Measurements from ENCODE around the gene RRP9. TPM values are rescaled to one million over a fixed set of nuclear protein-coding genes. Genes with fewer than 3 reads are reported as not detected.

Gene RRP9
- total and polyA plus RNA-seq, 4 donors, result 6.5 to 11.0 (median 7.8) TPM

- H3K9me3 ChIP-seq (ENCODE audit: control insufficient read depth in 4 of 4, low read length in 3 of 4), result no peaks in the 10 kb centered on the region
- H3K9ac ChIP-seq (ENCODE audit: low read depth in 1 of 2, low read length in 2 of 2), result no peak overlapping the region
- H3K27ac ChIP-seq (ENCODE audit: low read depth in 1 of 2, low read length in 2 of 2), result no peak overlapping the region
- no peaks in the 10 kb centered on the region for H3K27me3 ChIP-seq (ENCODE audit: control insufficient read depth in 4 of 4, insufficient read depth in 4 of 4, low read length in 3 of 4)
- H3K4me1 ChIP-seq (ENCODE audit: control insufficient read depth in 4 of 4, insufficient read depth in 4 of 4, low read length in 3 of 4), result peaks cover 5 to 38% (median 23%) of the 10 kb centered on the region in 4 donors
- H3K36me3 ChIP-seq (ENCODE audit: control insufficient read depth in 4 of 4, insufficient read depth in 3 of 4, low read depth in 1 of 4, low read length in 3 of 4), result peaks cover 0 to 6% (median 4%) of the 10 kb centered on the region in 4 donors
- TF ChIP-seq SP1 (IDR thresholded peaks at IDR 0.05), result peak; percentile 35
- TF ChIP-seq FOXA2 (IDR thresholded peaks at IDR 0.05), result no peak
- TF ChIP-seq RXRA (IDR thresholded peaks at IDR 0.05), result peak in 1 of 2 donors; percentile 22
- no peak for TF ChIP-seq YY1 (IDR thresholded peaks at IDR 0.05)
- peak; percentile 66 to 80 for TF ChIP-seq HNF4A (conservative IDR thresholded peaks at IDR 0.05)
- no peak overlapping the region for H3K4me3 ChIP-seq (ENCODE audit: low read depth in 1 of 3, low read length in 3 of 3)
- DNase-seq (ENCODE audit: low spot score), result no peak
- WGBS, result 80% methylated on average over 12 of the region's 12 CpGs
Observed at GRCh38 chr3:51986010-51986947, 44.6 kb upstream of the RRP9 start.

- Histone ChIP-seq H3K36me3 (ENCODE audit: control insufficient read depth in 4 of 4, insufficient read depth in 3 of 4, low read depth in 1 of 4, low read length in 3 of 4) (peaks cover 0 to 6% (median 4%) of the 10 kb centered on the region in 4 donors), H3K27ac (ENCODE audit: low read depth in 1 of 2, low read length in 2 of 2) (peak overlapping the region in 1 of 2 donors; percentile 14), H3K9me3 (ENCODE audit: control insufficient read depth in 4 of 4, low read length in 3 of 4) (no peaks in the 10 kb centered on the region), H3K4me1 (ENCODE audit: control insufficient read depth in 4 of 4, insufficient read depth in 4 of 4, low read length in 3 of 4) (peaks cover 6 to 45% (median 25%) of the 10 kb centered on the region in 4 donors), H3K9ac (ENCODE audit: low read depth in 1 of 2, low read length in 2 of 2) (no peak overlapping the region), H3K27me3 (ENCODE audit: control insufficient read depth in 4 of 4, insufficient read depth in 4 of 4, low read length in 3 of 4) (no peaks in the 10 kb centered on the region), H3K4me3 (ENCODE audit: low read depth in 1 of 3, low read length in 3 of 3) (no peak overlapping the region)
- WGBS, result 92% methylated on average over 6 of the region's 6 CpGs
- TF ChIP-seq FOXA2 (IDR thresholded peaks at IDR 0.05) (no peak), RAD21 (IDR thresholded peaks at IDR 0.05) (no peak), CTCF (IDR thresholded peaks at IDR 0.05; ENCODE audit: low read depth, low read length, missing input control) (no peak), NR2F2 (IDR thresholded peaks at IDR 0.05) (no peak), EGR1 (IDR thresholded peaks at IDR 0.05; ENCODE audit: low read depth in 2 of 2) (no peak), REST (IDR thresholded peaks at IDR 0.05) (no peak), ZBTB33 (IDR thresholded peaks at IDR 0.05) (no peak), RXRA (IDR thresholded peaks at IDR 0.05) (no peak), FOXA1 (IDR thresholded peaks at IDR 0.05) (no peak), ATF3 (IDR thresholded peaks at IDR 0.05) (no peak)
- DNase-seq (ENCODE audit: low spot score), result no peak
Observed at GRCh38 chr3:51985063-51985462, 43.4 kb upstream of the RRP9 start.
